Sigmoid colon (tissue), 4 donors: ENCODE data around the gene F3.
"Not testable (repeated sequence)": the region's sequence is repeated elsewhere in the genome, so short reads cannot be mapped to it uniquely, and the experiment has no call there.

Experiments used
- POLR2A ChIP-seq, 2 donors: fragments of 450-650 bp; IDR thresholded peaks; one replicate each; pipeline ENCODE4 v1.6.1; 2016; ENCODE audit warnings: antibody characterized with exemption in 2 of 2, mild to moderate bottlenecking in 2 of 2, moderate library complexity in 2 of 2
- POLR2AphosphoS5 ChIP-seq, 4 donors: sonication (generic); formaldehyde crosslinking; IDR thresholded peaks; one replicate each; pipeline ENCODE4 v1.6.1; 2017; ENCODE audit warnings: antibody characterized with exemption in 4 of 4

GRCh38 chr1:94570965-94571364 lies 29.4 kb upstream of the F3 start:
- not testable (repeated sequence) for TF ChIP-seq POLR2A, POLR2AphosphoS5 (IDR thresholded peaks at IDR 0.05)
